Retinal pigment epithelial cell (primary cell): ENCODE measurements around the gene MAP2K3.

ENCODE experiments used
- DNase-seq: peaks from one replicate; pipeline ENCODE4 v3.0.0-alpha.2; 2010; ENCODE audit warnings: low read depth
- H3K4me3 ChIP-seq: 2 replicates; pipeline ENCODE4 v1.5.1; 2011; ENCODE audit warnings: mild to moderate bottlenecking, low read length, control low read depth, moderate library complexity
- TF ChIP-seq, protein P1 (sequence below): conservative IDR thresholded peaks from 2 replicates; pipeline ENCODE4 v1.5.1; 2011; ENCODE audit warnings: low read depth, low read length, control low read depth, inconsistent platforms

Gene MAP2K3

DNA sequence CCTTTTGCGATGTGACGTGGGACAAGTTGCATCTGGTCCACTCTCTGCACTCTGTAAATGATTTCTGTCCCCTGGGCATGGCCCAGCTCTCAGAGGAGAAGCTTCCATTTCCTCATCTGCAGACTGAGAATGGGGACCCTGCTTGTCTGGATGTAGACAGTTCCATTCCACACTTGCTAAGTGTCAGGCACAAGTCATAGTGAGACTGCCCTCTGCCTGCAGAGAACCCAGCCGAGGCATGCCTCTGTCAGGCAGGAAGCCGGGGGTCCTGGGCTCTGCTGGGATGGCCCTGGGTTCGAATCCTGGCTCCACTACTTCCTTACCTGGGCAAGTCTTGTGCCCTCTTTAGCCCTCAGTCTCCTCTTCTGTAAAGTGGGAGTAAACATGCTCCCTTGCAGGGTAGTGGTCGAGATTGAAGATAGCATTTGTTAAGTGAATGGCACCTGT lies 4.1 kb downstream of the MAP2K3 start:
- no peak for DNase-seq
- no peak overlapping the region for H3K4me3 ChIP-seq
- TF ChIP-seq, protein P1, sequence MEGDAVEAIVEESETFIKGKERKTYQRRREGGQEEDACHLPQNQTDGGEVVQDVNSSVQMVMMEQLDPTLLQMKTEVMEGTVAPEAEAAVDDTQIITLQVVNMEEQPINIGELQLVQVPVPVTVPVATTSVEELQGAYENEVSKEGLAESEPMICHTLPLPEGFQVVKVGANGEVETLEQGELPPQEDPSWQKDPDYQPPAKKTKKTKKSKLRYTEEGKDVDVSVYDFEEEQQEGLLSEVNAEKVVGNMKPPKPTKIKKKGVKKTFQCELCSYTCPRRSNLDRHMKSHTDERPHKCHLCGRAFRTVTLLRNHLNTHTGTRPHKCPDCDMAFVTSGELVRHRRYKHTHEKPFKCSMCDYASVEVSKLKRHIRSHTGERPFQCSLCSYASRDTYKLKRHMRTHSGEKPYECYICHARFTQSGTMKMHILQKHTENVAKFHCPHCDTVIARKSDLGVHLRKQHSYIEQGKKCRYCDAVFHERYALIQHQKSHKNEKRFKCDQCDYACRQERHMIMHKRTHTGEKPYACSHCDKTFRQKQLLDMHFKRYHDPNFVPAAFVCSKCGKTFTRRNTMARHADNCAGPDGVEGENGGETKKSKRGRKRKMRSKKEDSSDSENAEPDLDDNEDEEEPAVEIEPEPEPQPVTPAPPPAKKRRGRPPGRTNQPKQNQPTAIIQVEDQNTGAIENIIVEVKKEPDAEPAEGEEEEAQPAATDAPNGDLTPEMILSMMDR: peak; percentile 6

DNA sequence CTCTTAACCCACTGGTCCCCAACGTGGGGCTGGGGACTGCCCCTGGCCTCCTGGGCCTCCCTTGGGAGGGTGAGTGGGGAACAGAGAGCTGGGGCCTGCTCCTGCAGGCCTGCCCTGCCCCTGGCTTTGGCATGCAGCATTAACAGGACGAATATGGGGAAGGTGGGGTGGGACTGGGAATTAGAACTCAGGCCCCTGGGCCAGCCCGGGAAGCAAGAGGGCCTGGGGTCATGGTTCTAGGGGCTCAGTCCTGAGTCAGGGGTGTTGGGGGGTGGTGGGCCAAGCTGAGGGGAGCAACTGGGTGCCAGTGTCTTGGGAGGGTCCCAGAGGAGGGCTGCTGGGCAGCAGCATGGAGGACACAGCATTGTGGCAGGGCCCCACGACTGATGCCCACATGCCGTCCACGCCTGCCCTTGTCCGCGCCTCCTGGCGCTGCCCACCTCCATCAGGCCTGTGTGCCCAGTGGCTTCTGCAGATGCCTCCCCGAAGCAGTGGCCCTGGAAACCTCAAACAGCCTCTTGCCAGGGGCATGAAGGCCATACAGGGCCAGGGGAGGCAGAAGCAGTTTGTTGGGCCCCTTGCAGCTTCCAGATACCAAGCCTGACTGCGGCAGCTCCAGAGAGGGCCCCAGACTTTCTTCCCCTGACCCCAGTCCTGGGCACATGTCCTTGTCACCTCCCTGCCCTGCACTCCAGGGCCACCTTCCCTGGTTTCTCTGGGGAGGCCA lies 4.8 kb downstream of the MAP2K3 start:
- DNase-seq: no peak
- TF ChIP-seq, protein P1: no peak
- no peak overlapping the region for H3K4me3 ChIP-seq

DNA sequence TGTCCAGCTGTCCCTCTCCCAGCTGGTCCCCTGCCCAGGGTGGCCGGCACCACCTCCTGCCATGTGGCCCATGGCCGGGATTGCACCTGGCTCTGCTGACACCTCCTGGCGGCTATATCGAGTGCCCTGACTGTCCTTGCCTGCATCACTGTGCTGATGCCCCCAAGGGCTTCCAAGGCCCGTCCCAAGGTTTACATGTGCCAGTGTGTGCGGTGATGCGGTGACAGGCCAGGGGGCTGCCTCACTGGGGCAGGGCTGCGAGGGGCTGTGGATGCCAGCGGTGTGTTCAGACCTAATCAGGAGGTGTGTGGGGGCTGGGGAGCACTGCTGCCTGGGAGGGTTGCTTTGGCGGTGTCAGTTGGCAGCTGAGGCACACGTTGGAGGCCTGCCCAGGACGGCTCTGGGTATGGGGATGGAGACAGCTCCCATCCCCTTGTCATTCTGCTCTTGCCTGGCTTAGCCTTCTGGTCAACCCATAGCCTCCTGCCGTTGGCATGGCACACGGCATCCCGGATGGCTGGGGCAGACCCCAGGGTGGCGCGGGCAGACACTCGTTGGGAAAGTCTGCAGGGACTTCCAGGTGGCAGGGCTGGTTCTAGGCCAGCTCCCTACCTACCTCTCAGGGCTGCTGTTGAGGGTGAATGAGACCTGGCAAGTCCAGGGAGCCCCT lies 5.5 kb downstream of the MAP2K3 start:
- H3K4me3 ChIP-seq: no peak overlapping the region
- DNase-seq: no peak
- TF ChIP-seq, protein P1: no peak

DNA sequence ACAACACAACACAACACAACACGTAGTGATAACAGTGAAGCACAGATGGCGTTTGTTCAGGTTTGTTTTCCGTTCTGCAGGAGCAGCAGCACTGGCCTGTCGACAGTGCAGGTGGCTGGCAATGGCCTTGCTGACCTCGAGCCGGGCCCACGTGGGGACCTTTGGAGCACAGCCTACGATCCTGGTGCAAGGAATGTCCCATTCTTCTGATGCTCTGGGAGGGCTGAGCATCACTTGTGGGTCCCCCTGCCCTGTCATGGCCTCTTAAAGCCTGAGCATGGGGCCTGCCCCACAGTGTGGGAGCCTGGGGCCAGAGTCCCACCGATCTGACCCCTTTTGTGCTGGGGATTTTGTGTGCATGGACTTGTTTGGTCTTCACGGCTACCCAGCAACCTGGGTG lies 6.8 kb downstream of the MAP2K3 start:
- no peak overlapping the region for H3K4me3 ChIP-seq
- TF ChIP-seq, protein P1: no peak
- no peak for DNase-seq

DNA sequence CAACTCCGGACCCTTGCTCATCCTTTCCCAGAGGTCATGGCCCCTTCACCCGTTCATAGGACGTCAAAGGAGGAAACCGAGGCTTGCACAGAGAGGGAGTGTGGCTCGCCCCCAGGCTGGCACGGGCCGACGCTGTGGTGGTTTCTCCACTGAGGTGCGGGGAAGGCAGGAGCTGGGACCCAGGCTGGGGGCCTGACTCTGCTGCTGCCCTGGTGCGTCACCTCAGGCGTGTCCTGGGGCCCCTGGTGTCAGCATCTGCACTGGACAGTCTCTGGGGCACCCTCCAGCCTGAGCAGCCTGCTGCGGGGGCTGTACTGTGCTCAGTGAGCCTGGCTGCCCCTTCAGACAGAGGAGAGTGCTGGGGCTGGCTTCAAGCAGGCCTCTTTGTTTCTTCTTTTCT lies 7.4 kb downstream of the MAP2K3 start:
- TF ChIP-seq, protein P1: no peak
- no peak overlapping the region for H3K4me3 ChIP-seq
- DNase-seq: no peak

DNA sequence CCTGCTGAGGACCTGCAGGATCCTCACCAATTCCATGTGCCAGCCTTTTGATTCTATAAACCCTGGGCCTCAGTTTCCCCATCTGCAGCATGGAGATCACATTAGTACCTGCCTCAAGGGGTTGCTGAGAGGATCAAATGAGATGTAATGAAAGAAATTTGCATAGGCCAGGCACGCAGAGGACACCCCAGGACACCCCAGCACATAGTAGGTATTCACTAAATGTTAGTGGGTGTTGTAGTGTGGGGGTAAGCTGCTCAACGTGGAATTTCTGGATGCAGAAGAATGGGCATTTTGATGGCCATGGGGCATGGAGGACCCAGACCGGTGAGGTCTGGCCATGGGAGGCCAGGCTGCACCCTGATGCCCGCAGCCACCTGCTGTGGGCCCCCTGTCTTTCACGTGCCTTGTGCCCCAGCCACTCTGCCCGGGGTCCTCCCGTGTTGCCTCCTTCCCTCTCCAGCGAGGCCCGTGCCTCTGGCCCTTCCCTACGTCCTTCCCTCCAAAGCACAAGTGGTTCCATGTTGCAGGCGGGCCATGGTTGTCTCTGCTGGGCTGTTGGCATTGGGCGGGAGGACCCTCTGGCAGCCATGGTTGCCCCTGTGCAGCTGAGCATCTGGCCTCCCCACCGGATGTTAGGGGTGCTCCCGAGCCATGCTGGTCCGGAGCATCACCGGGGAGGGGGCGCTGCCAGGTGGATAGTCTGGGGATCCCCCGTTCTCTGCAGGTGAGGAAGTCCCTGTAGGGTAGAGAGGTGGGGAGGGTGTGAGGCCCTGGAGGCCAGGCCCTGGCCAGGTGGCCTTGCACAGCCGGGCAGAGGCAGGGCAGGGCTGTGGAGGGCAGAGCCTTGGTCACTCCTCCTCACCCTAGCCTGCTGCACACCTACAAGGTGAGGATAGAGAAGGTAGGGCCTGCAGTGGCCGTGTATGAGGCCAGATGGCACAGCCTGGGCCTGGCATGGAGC lies 8.6 kb downstream of the MAP2K3 start:
- TF ChIP-seq, protein P1: no peak
- H3K4me3 ChIP-seq: no peak overlapping the region
- no peak for DNase-seq
